HS-5 (cell line): ENCODE data around the gene TWIST1.

ENCODE experiments used
- DNase-seq: peaks from one replicate; pipeline ENCODE4 v3.0.0-alpha.2; 2012; ENCODE audit warnings: low read depth

TWIST1 gene

DNA sequence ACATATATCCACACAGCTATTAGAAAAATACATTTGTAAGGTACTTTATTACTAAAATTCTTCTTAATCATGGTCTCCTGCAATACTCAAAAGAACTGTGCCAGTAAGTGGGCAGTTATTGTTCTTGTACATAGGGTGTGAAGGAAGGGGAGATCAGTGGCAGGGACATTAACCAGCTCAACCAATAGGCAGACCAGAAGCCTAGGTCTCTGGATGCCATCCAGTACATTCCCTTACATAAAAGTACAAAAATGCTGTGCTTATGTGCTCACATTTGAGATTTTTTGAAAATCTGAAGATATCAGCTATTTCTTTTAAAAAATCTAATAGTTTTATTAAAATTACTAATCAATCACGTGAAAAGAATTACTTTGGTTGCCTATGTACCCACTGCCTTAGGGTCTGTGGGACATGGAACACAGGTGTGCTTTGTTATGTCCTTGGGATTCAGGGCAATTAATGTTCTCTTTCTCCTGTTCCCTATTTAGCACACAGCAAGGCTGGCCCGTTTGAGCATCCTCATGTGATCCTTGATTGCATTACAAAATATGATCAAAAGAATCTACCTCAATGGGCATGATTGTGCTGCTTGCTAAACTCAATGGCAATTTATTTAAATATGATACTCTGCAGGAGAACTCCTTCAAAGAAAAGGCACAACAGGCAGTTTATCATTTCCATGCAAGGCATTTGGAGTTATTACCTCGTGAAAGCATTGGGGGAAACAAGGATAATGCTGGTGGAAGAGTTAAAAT is 22.7 kb downstream of the TWIST1 start:
- DNase-seq, result no peak

DNA sequence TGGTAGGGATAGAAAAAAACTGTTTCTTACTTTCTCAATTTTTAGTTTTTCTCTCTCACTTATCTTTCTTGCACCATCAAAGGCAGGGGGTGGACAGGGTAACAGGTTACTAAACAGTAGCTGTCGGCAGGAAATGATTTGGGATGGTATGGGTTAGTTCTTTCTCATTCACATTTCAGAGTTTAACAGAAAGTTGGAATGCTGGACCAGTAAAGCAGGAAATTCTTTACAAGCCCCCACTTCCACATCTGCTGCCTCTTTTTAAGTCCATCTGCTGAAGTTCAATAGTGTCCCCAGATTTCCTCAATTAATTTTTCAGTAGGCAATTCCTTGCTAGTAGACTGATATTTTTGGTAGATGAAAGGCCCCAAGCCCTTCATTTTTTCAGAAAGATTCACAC is 23.3 kb downstream of the TWIST1 start:
- DNase-seq, result no peak

DNA sequence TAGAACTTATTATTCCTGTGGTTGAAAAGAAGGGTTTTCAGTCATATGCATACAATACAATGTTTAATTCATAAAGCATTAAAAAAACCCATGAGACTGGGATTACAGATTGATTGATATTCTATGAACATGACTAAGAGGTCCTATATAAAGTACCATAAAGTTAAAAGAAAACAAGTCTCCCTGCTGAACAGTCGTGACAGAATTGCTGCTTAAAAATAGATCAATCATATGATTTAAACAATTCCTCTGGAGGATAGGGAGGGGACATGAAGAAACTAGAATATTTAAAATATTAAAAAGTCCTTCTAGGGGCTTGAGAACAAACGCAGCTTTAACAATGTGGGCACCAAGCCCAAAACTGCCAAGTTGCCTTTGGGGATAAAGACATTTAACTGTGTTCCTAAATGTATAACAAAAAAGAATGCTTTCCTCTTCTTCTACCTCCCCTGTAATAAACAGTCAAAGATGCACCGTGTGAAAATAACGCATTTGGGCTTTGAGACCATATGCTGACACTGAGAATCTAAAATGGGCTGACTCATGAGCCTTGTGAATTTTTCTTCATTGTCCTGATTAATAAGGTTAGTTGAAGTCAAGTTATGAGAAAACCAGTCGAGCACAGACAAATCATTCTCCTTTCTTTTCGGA is 25.8 kb downstream of the TWIST1 start:
- no peak for DNase-seq

DNA sequence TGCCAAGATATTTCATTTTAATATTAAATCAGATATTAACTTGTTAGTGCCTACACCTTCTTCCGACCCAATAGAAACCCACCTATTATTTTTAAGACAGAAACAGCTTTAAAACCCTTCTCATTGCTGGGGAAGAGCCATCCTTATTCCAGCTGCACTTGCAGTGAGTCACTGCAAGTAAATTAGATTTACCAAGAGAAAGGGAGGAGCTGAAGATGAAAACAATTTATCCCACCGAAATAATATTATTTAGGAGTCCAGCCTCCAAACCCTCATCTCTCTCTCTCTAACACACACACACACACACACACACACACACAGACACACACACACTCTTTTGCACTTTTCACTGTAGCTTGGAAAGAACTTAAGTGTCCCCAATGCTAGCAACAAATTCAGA is 26.9 kb downstream of the TWIST1 start:
- DNase-seq, result no peak

DNA sequence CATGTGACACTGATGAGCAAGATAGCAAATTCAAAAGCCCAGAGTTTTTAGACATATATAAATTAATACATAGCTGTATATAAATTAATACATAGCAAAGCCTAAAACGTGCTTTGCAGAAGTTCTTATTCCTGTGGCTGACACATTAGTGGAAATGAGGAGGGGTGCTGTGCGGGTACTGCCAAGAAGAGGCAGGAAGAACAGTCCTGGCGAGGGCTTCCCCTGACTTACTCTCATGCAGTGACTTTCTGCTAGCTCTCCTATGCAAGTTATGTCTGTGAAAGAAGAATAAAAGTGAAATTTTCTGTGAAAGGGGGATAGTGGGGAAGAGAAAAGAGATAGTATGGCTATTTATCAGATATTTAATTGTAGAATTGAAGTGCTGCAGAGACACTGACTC is 27.6 kb downstream of the TWIST1 start:
- DNase-seq, result no peak

DNA sequence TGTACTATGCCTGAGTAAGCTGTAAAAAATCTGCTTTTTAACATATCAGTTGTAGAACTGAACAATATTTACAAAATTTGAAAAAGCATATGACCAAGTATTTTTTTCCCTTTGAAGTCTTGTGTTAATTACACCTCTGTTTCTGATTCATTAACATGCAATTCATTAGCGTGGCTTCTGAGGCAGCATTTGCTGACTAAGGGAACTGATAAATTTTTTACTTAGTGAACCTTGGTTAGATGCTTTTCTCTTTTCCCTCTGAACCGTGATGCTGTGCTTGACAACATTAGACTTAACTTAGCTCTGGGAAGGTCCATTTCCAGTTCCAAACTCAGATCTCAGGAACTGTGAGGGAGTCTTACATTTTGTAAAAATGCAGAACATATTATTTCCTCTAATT is 28.1 kb downstream of the TWIST1 start:
- no peak for DNase-seq

DNA sequence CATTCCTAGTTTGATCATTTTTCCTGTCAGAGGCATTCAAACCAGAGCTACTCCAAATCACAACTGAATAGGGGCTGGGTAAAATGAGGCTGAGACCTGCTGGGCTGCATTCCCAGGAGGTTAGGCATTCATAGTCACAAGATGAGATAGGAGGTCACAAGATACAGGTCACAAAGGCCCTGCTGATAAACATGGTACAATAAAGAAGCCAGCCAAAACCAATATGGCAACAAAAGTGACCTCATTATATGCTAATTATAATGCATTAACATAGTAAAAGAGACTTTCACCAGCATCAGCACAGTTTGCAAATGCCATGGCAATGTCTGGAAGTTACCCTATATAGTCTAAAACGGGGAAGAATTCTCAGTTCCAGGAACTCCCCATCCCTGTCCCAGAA is 37.3 kb downstream of the TWIST1 start:
- no peak for DNase-seq

DNA sequence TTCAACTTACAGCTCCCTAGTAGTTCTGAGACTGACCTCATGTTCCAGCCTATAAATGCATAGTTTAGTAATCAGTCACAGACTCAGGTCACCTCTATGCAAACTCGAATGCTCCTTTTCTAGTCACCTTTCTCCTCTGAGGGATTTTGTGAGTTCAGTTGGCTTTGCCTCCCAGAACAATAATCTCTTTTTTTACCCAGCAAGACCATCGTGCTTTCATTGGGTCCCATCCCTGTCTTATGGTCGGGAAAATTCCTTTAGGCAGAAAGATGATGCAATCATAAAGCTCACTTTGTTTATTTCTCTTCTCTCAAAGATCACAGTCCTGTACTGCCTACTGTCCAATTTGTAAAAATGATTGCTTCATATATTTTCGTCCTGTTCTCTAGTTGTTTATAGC is 38.4 kb downstream of the TWIST1 start:
- DNase-seq, result peak; percentile 1

DNA sequence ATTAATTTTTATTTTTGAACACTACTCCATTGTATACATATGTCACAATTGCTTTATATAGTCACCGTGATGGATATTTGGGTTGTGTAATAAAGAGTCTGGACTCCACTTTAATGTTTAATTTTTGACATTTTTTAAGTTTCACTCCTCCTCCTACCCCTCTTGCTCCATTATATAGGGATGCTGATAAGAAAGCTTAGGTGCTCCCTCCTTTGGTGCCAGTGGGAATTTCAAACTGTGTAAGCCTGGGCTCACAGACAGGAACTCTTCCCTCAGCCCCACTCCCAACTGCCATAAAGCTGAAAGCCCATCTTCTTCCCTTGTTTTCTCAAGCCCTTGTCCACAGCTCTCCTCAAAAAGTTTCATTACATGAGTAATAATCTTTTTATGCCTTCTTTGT is 47.6 kb downstream of the TWIST1 start:
- no peak for DNase-seq

DNA sequence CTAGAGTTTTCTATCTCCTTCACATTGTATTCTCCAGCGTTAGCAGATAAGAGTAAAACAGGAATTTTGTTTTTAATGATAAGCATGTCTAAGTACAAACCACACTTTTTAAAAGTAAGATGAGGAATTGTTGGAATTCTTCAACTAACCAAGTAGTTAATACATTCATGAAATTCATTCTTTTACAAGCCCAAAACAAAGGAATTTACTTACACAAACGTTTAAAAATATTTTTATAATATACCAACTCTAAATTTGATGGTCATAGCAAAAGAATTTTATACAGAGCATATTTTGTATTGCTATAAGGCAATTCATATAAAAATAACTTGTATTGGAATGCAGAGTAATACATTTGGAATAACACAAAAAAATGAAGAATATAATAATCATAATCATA is 51.3 kb downstream of the TWIST1 start:
- DNase-seq, result no peak
